Measurements from ENCODE around the gene RBBP7.

The RBBP7 gene

GRCh38 chrX:16848541-16848940 lies 21.6 kb downstream of the RBBP7 start:
- H3K36me3 ChIP-seq: peaks cover 77% of the 10 kb centered on the region
- no peak overlapping the region for H3K9ac ChIP-seq
- H3K9me3 ChIP-seq: no peaks in the 10 kb centered on the region
- H4K20me1 ChIP-seq: peaks cover 52% of the 10 kb centered on the region
- no peak for TF ChIP-seq Cebpa-rat (IDR thresholded peaks at IDR 0.05)
- H3K4me2 ChIP-seq: no peak overlapping the region
- no peaks in the 10 kb centered on the region for H3K4me1 ChIP-seq
- no peak overlapping the region for H3K4me3 ChIP-seq
- H3K27me3 ChIP-seq: no peaks in the 10 kb centered on the region
- no peak overlapping the region for H3K27ac ChIP-seq

GRCh38 chrX:16845686-16846085 lies 24.5 kb downstream of the RBBP7 start:
- TF ChIP-seq Cebpa-rat (IDR thresholded peaks at IDR 0.05): no peak
- no peak overlapping the region for H3K9ac ChIP-seq
- no peaks in the 10 kb centered on the region for H3K27me3 ChIP-seq
- H3K4me3 ChIP-seq: no peak overlapping the region
- no peak overlapping the region for H3K4me2 ChIP-seq
- peaks cover 83% of the 10 kb centered on the region for H3K36me3 ChIP-seq
- peaks cover 34% of the 10 kb centered on the region; the same call in 1 of the 2 replicates for H4K20me1 ChIP-seq
- H3K27ac ChIP-seq: no peak overlapping the region
- no peaks in the 10 kb centered on the region for H3K9me3 ChIP-seq
- no peaks in the 10 kb centered on the region for H3K4me1 ChIP-seq

- Histone ChIP-seq H3K4me2 (no peak overlapping the region), H3K27ac (no peak overlapping the region), H3K9ac (no peak overlapping the region), H3K4me3 (no peak overlapping the region), H4K20me1 (peaks cover 37% of the 10 kb centered on the region; the same call in 1 of the 2 replicates), H3K27me3 (no peaks in the 10 kb centered on the region), H3K36me3 (peaks cover 93% of the 10 kb centered on the region), H3K4me1 (no peaks in the 10 kb centered on the region), H3K9me3 (no peaks in the 10 kb centered on the region)
- TF ChIP-seq Cebpa-rat (IDR thresholded peaks at IDR 0.05): no peak
Observed at GRCh38 chrX:16843208-16843909, 26.8 kb downstream of the RBBP7 start.

- no peak for TF ChIP-seq Cebpa-rat (IDR thresholded peaks at IDR 0.05)
- Histone ChIP-seq H3K4me2 (no peak overlapping the region), H3K27ac (no peak overlapping the region), H3K9ac (no peak overlapping the region), H3K4me3 (no peak overlapping the region), H4K20me1 (peaks cover 37% of the 10 kb centered on the region; the same call in 1 of the 2 replicates), H3K9me3 (no peaks in the 10 kb centered on the region), H3K4me1 (no peaks in the 10 kb centered on the region), H3K27me3 (no peaks in the 10 kb centered on the region), H3K36me3 (peaks cover 93% of the 10 kb centered on the region)
Observed at GRCh38 chrX:16842684-16843083, 27.5 kb downstream of the RBBP7 start.

GRCh38 chrX:16839852-16840460 lies 30.2 kb downstream of the RBBP7 start:
- Histone ChIP-seq H3K9ac (no peak overlapping the region), H3K9me3 (no peaks in the 10 kb centered on the region), H3K27ac (no peak overlapping the region), H3K4me1 (no peaks in the 10 kb centered on the region), H3K27me3 (no peaks in the 10 kb centered on the region), H3K36me3 (peaks cover 93% of the 10 kb centered on the region), H3K4me3 (no peak overlapping the region), H4K20me1 (peaks cover 22% of the 10 kb centered on the region; the same call in 1 of the 2 replicates), H3K4me2 (no peak overlapping the region)
- TF ChIP-seq Cebpa-rat (IDR thresholded peaks at IDR 0.05): no peak

GRCh38 chrX:16839219-16839851 lies 30.8 kb downstream of the RBBP7 start:
- Histone ChIP-seq H3K27ac (no peak overlapping the region), H3K27me3 (no peaks in the 10 kb centered on the region), H3K4me2 (no peak overlapping the region), H4K20me1 (peaks cover 22% of the 10 kb centered on the region; the same call in 1 of the 2 replicates), H3K9me3 (no peaks in the 10 kb centered on the region), H3K4me3 (no peak overlapping the region), H3K36me3 (peaks cover 95% of the 10 kb centered on the region), H3K9ac (no peak overlapping the region), H3K4me1 (no peaks in the 10 kb centered on the region)
- TF ChIP-seq Cebpa-rat (IDR thresholded peaks at IDR 0.05): no peak

- no peak overlapping the region for H3K4me2 ChIP-seq
- H3K27ac ChIP-seq: no peak overlapping the region
- no peak overlapping the region for H3K4me3 ChIP-seq
- no peaks in the 10 kb centered on the region for H3K27me3 ChIP-seq
- no peak for TF ChIP-seq Cebpa-rat (IDR thresholded peaks at IDR 0.05)
- no peaks in the 10 kb centered on the region for H3K9me3 ChIP-seq
- H3K36me3 ChIP-seq: peaks cover 97% of the 10 kb centered on the region
- peaks cover 18% of the 10 kb centered on the region; the same call in 1 of the 2 replicates for H4K20me1 ChIP-seq
- no peak overlapping the region for H3K9ac ChIP-seq
- H3K4me1 ChIP-seq: no peaks in the 10 kb centered on the region
Observed at GRCh38 chrX:16838202-16839066, 31.7 kb downstream of the RBBP7 start.

GRCh38 chrX:16836371-16836770 lies 33.8 kb downstream of the RBBP7 start:
- Histone ChIP-seq H3K27me3 (no peaks in the 10 kb centered on the region), H3K9me3 (no peaks in the 10 kb centered on the region), H3K9ac (no peak overlapping the region), H3K4me2 (no peak overlapping the region), H3K27ac (no peak overlapping the region), H4K20me1 (peaks cover 22% of the 10 kb centered on the region), H3K4me3 (no peak overlapping the region), H3K36me3 (peaks cover 96% of the 10 kb centered on the region), H3K4me1 (no peaks in the 10 kb centered on the region)
- TF ChIP-seq Cebpa-rat (IDR thresholded peaks at IDR 0.05): no peak

GRCh38 chrX:16834806-16835205 lies 35.4 kb downstream of the RBBP7 start:
- Histone ChIP-seq H4K20me1 (peaks cover 20% of the 10 kb centered on the region), H3K27ac (no peak overlapping the region), H3K9me3 (no peaks in the 10 kb centered on the region), H3K4me3 (no peak overlapping the region), H3K9ac (no peak overlapping the region), H3K4me2 (no peak overlapping the region), H3K4me1 (no peaks in the 10 kb centered on the region), H3K36me3 (peaks cover 85% of the 10 kb centered on the region), H3K27me3 (no peaks in the 10 kb centered on the region)
- TF ChIP-seq Cebpa-rat (IDR thresholded peaks at IDR 0.05): no peak

Measured in BLaER1 (cell line).